Cerebellar cortex (tissue), 1 donor: ENCODE measurements around the gene LILRB4.
"Not testable (repeated sequence)": the region's sequence is repeated elsewhere in the genome, so short reads cannot be mapped to it uniquely, and the experiment has no call there.

Experiments used
- DNase-seq: peaks from one replicate; pipeline ENCODE4 v3.0.0-alpha.2; 2015; ENCODE audit warnings: low spot score

Gene LILRB4

GRCh38 chr19:54650108-54650655 lies 12.6 kb upstream of the LILRB4 start:
- no peak for DNase-seq

GRCh38 chr19:54653181-54653809 lies 9.5 kb upstream of the LILRB4 start:
- peak; percentile 6 for DNase-seq

DNA sequence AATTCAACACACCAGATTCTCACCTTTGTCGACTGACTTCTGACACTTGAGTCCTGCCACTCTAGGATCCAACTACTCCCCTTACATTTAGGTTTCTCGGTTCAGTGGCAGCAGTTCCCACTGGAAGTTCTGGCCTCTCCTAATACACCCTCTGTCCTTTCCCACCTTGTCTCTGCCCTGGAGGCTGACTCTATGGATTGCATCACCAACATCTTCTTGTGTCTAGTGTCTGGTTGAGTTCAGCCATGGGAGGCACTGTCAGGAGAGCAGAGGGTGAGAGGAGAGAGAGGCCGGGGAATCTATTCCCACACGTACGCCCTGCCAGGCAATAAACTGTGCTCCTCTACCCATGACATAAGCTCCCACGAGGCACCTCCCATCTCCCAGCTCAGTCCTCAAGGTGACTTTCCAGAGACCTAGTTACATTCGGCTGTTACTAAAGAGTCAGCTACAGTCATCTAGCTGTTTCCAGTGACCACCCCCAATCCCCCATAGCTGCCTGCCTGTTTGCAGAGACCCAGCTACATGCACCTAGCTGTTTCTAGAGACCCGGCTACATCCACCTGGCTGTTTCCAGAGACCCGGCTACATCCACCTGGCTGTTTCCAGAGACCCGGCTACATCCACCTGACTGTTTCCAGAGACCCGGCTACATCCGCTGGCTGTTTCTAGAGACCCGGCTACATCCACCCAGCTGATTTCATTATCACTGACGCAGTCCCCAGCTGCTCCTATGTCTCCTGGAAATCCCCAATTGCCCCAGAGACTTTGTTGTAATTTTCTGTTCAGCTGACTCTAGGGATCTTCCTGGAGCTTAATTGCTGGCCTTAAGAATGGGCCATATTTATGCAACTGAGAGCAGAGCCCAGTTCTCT lies 8.1 kb upstream of the LILRB4 start:
- no peak for DNase-seq

- no peak for DNase-seq
These were observed 3.5 kb upstream of the LILRB4 start for GRCh38 chr19:54659300-54659699.

GRCh38 chr19:54660306-54660705 lies 2.5 kb upstream of the LILRB4 start:
- no peak for DNase-seq

GRCh38 chr19:54660964-54661363 lies 1.8 kb upstream of the LILRB4 start:
- no peak for DNase-seq

GRCh38 chr19:54661846-54662481 lies 821 bp upstream of the LILRB4 start:
- DNase-seq, result no peak

DNA sequence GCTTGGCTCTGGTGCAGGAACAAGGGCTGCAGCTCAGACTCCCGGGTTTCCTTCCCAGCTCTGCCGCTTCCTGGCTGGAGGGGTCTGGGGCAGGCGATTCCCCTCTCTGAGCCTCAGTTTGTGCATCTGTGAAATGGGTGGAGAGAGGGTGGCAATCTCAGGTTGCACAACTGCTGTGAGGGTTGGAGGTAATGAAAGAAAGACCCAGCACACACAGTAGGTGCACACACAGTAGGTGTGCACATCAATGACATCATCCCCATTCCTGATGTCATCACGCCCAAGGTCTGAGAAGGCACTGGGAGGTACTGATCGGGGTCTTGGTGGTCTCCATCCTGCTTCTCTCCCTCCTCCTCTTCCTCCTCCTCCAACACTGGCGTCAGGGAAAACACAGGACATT lies 2.7 kb downstream of the LILRB4 start:
- no peak for DNase-seq

- no peak for DNase-seq
These were observed 4.4 kb downstream of the LILRB4 start for GRCh38 chr19:54667217-54667616.

DNA sequence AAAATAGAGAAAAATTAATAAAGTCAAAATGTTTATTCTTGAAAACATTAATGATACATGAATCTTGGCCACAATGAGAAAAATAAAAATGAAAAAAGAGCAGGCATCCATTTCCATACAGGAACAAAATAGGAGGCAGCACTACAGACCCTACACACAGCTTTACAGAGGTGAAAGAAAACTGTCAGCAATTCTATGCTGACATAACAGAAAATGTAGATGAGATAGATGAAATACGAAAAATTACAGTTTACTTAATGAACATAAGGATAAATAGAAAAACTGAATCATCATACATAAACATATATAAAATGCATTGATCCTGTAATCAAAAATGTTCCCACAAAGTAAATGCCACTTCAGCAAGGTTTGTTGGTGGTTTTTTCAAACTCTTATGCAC lies 5.6 kb downstream of the LILRB4 start:
- DNase-seq, result no peak

DNA sequence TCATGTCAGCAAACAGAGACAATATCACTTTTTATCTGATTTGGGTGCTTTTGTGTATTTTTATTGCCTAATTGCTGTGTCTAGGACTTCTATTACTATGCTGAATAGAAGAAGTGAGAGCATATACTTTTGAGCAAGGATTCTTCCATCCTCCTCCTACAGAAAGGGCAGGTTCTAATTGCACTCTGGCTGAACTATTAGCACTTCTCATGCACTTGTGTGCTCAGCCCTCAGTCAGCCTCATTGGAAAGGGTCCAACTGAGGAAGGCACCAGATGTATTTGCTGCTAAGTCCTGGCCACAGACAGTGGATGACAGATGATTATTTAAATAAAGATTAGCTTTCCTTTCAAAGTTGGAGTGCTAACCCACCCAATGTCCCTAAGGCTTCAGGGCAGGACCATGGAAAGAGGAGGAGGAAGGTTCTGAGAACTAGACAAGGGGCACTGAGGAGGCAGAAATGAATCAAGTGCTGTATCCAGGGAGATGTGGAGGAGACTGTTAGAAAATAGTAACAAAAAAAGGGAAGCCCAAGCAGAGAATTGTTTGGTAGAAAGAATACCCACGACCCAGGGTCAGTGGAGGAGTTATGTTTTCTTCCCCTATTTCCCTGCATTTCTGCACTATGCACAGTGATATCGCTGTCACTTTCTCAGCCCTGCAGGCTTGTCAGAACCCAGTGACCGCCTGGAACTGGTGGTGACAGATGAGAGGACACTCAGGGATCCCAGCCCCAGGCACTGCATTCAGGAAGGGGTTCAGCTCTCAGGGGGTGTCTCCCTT lies 8.0 kb downstream of the LILRB4 start:
- no peak for DNase-seq

GRCh38 chr19:54673222-54673621 lies 10.4 kb downstream of the LILRB4 start:
- no peak for DNase-seq

DNA sequence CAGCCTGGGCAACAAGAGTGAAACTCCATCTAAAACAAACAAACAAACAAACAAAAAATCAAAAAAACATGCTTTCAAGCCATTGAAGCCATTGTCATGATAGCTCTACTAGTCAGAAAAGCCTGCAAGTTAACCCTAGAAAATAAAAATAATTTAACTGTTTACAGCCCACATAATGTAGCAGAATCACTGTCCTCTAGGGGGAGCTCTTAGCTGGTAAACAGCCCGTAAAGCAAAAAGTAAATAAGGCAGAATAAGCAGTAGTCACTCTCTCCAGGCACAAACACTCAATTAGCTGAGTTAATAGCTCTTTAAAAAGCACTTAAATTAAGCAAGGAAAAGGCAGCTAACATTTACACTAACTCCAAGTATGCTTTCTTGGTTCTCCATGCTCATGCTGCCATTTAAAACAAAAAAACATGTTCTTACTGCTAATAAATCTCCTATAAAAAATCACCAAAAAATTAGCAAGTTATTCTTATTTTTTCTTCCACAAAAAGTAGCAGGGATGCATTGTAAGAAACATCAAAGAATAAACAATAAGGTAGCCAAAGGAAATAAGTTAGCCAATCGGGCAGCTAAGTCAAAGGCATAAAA lies 11.3 kb downstream of the LILRB4 start:
- DNase-seq, result peak; percentile 20

DNA sequence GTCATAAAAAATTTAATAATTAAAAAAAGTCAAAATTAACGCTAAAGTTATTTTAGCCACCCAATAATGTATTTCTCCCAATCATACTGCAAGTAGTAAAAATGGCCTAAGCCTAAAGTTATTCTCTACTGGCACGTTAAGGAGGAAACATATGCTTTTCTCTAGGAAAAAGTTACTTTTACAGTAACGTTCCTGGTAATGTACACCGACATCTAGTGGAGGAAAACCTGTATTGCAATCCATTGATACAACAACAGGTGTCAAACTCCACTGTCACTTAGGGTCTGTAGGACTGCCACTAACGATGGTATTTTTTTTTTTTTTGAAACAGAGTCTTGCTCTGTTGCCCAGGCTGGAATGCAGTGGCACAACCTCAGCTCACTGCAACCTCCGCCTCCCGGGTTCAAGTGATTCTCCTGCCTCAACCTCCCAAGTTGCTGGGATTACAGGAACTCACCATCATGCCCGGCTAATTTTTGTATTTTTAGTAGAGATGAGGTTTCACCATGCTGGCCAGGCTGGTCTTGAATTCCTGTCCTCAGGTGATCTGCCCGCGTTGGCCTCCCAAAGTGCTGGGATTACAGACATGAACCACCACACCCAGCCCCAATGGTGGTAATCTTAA lies 13.5 kb downstream of the LILRB4 start:
- peak; percentile 24 for DNase-seq

DNA sequence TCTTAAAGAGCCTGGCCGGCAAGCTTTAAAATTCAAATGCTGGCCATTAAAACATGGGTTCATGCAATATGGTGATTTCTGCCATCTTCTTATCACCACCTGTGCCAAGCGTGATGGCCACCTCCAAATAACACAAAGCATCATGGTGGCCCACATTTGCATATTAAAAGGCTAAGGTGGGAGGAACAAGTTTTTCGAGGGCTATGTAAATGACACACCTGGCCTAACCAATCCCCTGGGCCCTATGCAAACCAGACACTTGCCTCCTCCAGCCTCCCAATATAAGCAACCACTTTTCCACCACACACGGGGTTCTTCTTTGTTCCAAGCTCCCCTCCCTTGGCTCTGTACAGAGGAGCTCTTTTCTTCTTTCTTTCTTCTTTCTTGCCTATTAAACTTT lies 14.4 kb downstream of the LILRB4 start:
- DNase-seq, result no peak

GRCh38 chr19:54681596-54681995 lies 18.8 kb downstream of the LILRB4 start:
- DNase-seq, result not testable (repeated sequence)

GRCh38 chr19:54682306-54682856 lies 19.6 kb downstream of the LILRB4 start:
- DNase-seq, result no peak

DNA sequence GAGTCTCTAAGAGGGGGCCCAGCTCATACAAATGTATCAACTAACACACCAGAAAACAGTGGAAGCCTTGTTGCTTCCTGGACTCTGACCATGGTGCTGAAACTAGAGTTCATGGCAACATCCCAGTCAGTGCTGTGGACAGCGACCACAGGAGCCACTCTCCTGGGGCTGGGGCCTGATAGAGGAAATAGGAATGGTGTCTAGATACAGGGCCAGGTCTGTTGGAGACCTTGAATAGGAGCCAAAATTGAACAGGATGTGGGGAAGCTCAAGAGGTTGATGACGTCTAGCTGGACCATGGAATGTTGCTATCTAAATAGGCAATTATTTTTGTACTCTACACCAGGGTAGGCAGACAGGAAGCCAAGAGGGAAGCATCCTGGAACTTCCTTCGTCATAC lies 21.7 kb downstream of the LILRB4 start:
- DNase-seq, result no peak

DNA sequence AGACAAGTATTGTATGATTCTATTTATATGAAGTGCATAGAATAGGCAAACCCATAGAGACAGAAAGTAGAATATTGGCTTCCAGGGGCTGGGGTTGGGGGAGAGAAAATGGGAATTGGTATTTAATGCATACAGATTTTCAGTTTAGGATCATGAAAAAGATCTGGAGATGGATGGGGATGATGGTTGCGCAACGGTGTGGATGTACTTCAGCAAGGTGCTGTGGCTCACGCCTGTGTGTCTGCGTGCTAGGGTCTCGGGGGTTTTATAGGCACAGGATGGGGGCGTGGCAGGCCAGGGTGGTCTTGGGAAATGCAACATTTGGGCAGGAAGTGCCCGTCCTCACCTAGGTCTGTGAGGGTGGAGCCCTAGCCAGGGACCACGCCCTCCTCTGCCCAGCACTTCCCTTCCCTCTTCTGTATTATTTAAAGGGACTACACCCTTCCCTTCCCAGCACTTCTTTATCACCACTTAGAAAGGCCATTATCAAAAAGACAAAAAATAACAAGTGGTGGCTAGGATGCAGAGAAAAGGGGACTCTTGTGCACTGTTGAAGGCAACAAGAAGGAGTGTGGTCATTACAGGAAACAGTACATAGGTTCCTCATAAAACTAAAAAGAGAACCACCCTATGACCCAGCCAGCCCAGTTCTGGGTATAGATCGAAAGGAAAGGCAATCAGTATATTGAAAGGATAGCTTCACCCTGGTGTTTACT lies 29.0 kb downstream of the LILRB4 start:
- DNase-seq, result no peak

- DNase-seq, result no peak
These were observed 29.5 kb downstream of the LILRB4 start for GRCh38 chr19:54692298-54692615.
